ENCODE results near the gene DNMT1.
"Not testable (repeated sequence)": the region's sequence is repeated elsewhere in the genome, so short reads cannot be mapped to it uniquely, and the experiment has no call there.

Gene DNMT1

DNA sequence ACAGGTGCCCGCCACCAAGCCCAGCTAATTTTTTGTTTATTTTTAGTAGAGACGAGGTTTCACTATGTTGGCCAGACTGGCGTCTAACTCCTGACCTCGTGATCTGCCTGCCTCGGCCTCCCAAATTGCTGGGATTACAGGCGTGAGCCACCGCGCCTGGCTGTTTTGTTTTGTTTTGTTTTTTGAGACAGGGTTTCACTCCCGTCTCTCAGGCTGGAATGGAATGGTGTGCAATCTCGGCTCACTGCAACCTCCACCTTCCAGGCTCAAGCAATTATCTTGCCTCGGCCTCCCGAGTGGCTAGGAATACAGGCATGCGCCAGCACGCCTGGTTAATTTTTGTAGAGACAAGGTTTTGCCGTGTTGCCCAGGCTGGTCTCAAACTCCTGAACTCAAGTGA, 5.3 kb upstream of the DNMT1 start:
- H3K4me1 ChIP-seq (ENCODE audit: control insufficient read depth, insufficient read depth, low read length); H3K9me3 ChIP-seq (ENCODE audit: control insufficient read depth, insufficient read depth, low read depth, low read length); H3K36me3 ChIP-seq (ENCODE audit: control insufficient read depth, insufficient read depth, low read length); H3K4me3 ChIP-seq (ENCODE audit: low read depth, low read length); H3K27ac ChIP-seq (ENCODE audit: low read depth, low read length); H3K9ac ChIP-seq (ENCODE audit: low read length); H3K27me3 ChIP-seq (ENCODE audit: control insufficient read depth, insufficient read depth, low read length): not testable (repeated sequence)

DNA sequence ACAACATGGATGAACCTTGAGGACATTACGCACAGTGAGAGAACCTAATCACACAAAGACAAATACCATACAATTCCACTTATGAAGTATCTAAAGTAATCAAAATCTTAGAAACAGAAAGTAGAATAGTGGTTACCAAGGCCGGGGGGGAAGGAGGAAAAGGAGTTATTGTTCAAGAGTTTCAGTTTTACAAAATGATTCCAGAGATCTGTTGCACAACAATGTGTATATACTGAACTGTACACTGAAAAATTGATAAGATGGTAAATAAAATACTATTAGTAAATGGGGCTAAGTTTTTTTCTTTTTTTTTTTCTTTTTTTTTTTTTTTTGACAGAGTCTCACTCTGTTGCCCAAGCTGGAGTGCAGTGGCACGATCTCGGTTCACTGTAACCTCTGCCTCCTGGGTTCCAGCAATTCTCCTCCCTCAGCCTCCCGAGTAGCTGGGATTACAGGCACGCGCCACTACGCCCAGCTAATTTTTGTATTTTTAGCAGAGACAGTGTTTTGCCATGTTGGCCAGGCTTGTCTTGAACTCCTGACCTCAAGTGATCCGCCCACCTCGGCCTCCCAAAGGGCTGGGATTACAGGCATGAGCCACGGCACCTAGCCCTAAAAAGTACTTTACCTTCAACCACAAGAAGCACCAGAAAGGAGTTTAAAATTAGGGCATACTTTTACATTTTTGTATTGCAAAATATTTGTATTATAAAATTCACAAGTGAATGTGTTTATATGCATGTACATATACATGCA, 4.3 kb upstream of the DNMT1 start:
- not testable (repeated sequence) for H3K9ac ChIP-seq (ENCODE audit: low read length); H3K9me3 ChIP-seq (ENCODE audit: control insufficient read depth, insufficient read depth, low read depth, low read length); H3K27ac ChIP-seq (ENCODE audit: low read depth, low read length); H3K4me3 ChIP-seq (ENCODE audit: low read depth, low read length); H3K36me3 ChIP-seq (ENCODE audit: control insufficient read depth, insufficient read depth, low read length); H3K27me3 ChIP-seq (ENCODE audit: control insufficient read depth, insufficient read depth, low read length); H3K4me1 ChIP-seq (ENCODE audit: control insufficient read depth, insufficient read depth, low read length)

DNA sequence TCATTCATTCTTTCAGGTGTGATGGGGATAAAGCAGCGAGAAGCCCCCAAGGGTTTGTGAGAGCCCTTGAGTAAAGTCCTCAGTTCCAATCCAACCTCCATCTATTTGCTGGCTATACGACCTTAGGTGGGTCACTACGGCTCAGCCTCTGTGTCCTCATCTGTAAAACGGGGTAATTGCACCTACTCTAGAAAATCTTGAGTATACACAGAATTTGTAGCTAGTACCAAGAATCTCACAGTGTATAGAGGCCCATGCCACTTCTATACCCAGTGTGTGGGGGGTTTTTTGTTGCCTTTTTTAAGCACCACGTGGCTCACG, 406 bp upstream of the DNMT1 start:
- Histone ChIP-seq H3K9me3 (ENCODE audit: control insufficient read depth, insufficient read depth, low read depth, low read length) (no peaks in the 10 kb centered on the region), H3K27me3 (ENCODE audit: control insufficient read depth, insufficient read depth, low read length) (no peaks in the 10 kb centered on the region), H3K27ac (ENCODE audit: low read depth, low read length) (no peak overlapping the region), H3K36me3 (ENCODE audit: control insufficient read depth, insufficient read depth, low read length) (peaks cover 8% of the 10 kb centered on the region), H3K4me1 (ENCODE audit: control insufficient read depth, insufficient read depth, low read length) (no peaks in the 10 kb centered on the region), H3K9ac (ENCODE audit: low read length) (peak overlapping the region; percentile 23), H3K4me3 (ENCODE audit: low read depth, low read length) (peak overlapping the region; percentile 87)

DNA sequence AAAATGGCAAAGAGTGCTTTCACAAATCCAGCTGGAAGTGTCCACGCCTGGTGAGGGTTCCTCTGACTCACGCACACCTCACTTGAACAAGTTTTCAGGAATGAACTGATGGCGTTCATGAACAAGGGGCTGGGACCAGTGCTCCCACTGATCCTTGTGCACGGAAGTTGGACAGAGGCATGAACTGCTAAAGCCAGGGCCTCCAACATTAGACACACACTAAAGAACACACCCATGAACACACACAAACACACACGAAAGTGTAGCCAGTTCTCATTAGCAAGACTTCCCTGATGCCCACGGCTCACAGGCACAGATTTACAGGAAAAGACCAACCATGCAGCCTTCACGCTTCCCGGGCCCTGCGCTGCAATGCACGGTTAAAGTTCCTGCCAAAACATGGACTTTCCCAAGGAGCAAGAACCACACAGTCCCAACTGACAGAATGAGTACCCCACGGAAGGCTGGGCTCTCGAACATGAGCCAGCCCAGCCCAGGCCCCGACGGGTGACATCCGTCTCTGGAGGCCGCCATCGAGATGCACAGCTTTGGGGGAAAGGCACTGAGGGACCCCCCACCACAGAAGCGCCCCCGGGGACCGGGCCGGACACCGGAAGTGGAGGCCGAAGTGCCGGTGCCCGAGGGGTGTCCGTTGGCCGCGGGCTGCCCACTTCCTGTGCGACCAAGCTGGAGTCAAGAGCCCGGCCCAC, 808 bp downstream of the DNMT1 start:
- H3K4me3 ChIP-seq (ENCODE audit: low read depth, low read length), result peak overlapping the region; percentile 87
- H3K9me3 ChIP-seq (ENCODE audit: control insufficient read depth, insufficient read depth, low read depth, low read length), result no peaks in the 10 kb centered on the region
- peak overlapping the region; percentile 82 for H3K27ac ChIP-seq (ENCODE audit: low read depth, low read length)
- no peaks in the 10 kb centered on the region for H3K27me3 ChIP-seq (ENCODE audit: control insufficient read depth, insufficient read depth, low read length)
- H3K9ac ChIP-seq (ENCODE audit: low read length), result peak overlapping the region; percentile 97
- no peaks in the 10 kb centered on the region for H3K4me1 ChIP-seq (ENCODE audit: control insufficient read depth, insufficient read depth, low read length)
- H3K36me3 ChIP-seq (ENCODE audit: control insufficient read depth, insufficient read depth, low read length), result peaks cover 16% of the 10 kb centered on the region

DNA sequence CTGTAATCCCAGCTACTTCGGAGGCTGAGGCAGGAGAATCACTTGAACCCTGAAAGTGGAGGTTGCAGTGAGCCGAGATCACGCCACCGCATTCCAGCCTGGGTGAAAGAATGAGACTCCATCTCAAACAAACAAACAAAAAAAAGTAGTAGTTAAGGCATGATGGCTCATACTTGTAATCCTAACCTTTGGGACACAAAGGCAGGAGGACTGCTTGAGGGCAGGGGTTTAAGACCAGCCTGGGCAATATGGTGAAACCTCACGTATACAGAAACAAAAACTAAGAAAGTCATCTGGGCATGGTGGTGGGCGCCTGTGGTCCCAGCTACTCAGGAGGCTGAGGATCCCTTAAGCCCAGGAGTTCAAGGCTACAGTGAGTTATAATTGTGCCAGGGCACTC, 1.8 kb downstream of the DNMT1 start:
- Histone ChIP-seq H3K27ac (ENCODE audit: low read depth, low read length) (no peak overlapping the region), H3K27me3 (ENCODE audit: control insufficient read depth, insufficient read depth, low read length) (no peaks in the 10 kb centered on the region), H3K9ac (ENCODE audit: low read length) (no peak overlapping the region)

DNA sequence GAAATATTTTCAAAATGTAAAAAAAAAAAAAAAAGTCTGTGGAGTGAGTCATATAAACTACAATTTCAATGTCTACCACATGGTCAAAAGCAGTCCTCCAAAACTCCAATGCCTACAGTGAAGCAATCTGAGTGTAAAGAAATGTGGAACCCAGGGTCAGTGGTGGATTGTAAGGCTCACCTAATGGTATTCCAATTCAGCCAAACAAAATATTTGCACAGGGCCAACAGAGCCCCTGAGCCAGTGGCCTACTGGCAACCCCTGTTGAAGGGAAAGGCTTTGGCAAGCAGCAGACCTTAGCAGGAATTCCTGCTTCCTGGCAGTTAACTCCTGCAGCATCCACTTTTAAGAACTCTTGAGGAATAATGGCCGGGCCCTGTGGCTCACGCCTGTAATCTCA, 3.4 kb downstream of the DNMT1 start:
- Histone ChIP-seq H3K4me1 (ENCODE audit: control insufficient read depth, insufficient read depth, low read length) (no peaks in the 10 kb centered on the region), H3K27me3 (ENCODE audit: control insufficient read depth, insufficient read depth, low read length) (no peaks in the 10 kb centered on the region), H3K9ac (ENCODE audit: low read length) (no peak overlapping the region), H3K36me3 (ENCODE audit: control insufficient read depth, insufficient read depth, low read length) (peaks cover 33% of the 10 kb centered on the region), H3K27ac (ENCODE audit: low read depth, low read length) (no peak overlapping the region), H3K9me3 (ENCODE audit: control insufficient read depth, insufficient read depth, low read depth, low read length) (no peaks in the 10 kb centered on the region), H3K4me3 (ENCODE audit: low read depth, low read length) (no peak overlapping the region)

More for the DNA sequence above, 1.8 kb downstream of the DNMT1 start:
- H3K4me1 ChIP-seq (ENCODE audit: control insufficient read depth, insufficient read depth, low read length), result no peaks in the 10 kb centered on the region
- no peaks in the 10 kb centered on the region for H3K9me3 ChIP-seq (ENCODE audit: control insufficient read depth, insufficient read depth, low read depth, low read length)
- peaks cover 17% of the 10 kb centered on the region for H3K36me3 ChIP-seq (ENCODE audit: control insufficient read depth, insufficient read depth, low read length)
- peak overlapping the region; percentile 87; the same call in 1 of the 2 replicates for H3K4me3 ChIP-seq (ENCODE audit: low read depth, low read length)

DNA sequence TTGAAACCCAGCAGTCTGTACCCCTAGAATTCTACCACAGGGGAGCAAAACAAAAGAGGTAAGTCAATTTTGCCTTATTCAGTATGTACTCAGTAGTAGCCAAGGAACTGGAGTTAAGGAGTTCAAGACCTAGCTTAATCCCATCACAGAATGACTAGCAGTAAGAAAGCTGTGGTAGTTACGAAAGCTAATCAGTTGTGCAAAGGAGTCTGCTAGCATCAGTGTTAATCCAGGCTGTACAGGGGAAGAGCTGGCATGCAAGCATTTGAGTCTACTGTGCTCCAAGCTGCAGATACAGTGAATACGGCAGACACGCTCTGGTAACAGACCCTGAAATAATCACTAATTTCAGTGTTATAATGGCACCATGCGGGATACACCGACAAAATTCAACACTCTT, 4.7 kb downstream of the DNMT1 start:
- H3K4me3 ChIP-seq (ENCODE audit: low read depth, low read length), result no peak overlapping the region
- H3K27me3 ChIP-seq (ENCODE audit: control insufficient read depth, insufficient read depth, low read length), result no peaks in the 10 kb centered on the region
- H3K27ac ChIP-seq (ENCODE audit: low read depth, low read length), result no peak overlapping the region
- H3K36me3 ChIP-seq (ENCODE audit: control insufficient read depth, insufficient read depth, low read length), result peaks cover 44% of the 10 kb centered on the region
- no peak overlapping the region for H3K9ac ChIP-seq (ENCODE audit: low read length)
- no peaks in the 10 kb centered on the region for H3K4me1 ChIP-seq (ENCODE audit: control insufficient read depth, insufficient read depth, low read length)
- H3K9me3 ChIP-seq (ENCODE audit: control insufficient read depth, insufficient read depth, low read depth, low read length), result no peaks in the 10 kb centered on the region

DNA sequence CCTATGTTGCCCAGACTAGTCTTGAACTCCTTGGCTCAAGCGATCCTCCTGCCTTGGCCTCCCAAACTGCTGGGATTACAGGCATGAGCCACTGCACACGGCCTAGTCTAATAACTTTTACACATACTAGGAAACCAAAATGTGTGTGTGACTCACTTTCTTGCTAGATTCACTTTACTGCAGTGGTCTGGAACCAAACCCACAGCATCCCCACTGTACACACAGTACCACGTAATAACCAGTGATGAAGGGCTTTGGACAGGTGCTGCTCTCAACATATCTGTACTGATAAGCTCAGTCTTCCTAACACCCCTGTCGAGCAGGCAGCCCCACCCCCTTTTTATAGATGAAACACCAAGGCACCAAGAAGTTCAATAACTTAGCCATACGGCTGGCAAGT, 5.1 kb downstream of the DNMT1 start:
- Histone ChIP-seq H3K4me1 (ENCODE audit: control insufficient read depth, insufficient read depth, low read length) (no peaks in the 10 kb centered on the region), H3K9ac (ENCODE audit: low read length) (no peak overlapping the region), H3K9me3 (ENCODE audit: control insufficient read depth, insufficient read depth, low read depth, low read length) (no peaks in the 10 kb centered on the region), H3K36me3 (ENCODE audit: control insufficient read depth, insufficient read depth, low read length) (peaks cover 48% of the 10 kb centered on the region), H3K4me3 (ENCODE audit: low read depth, low read length) (no peak overlapping the region), H3K27ac (ENCODE audit: low read depth, low read length) (no peak overlapping the region), H3K27me3 (ENCODE audit: control insufficient read depth, insufficient read depth, low read length) (no peaks in the 10 kb centered on the region)

DNA sequence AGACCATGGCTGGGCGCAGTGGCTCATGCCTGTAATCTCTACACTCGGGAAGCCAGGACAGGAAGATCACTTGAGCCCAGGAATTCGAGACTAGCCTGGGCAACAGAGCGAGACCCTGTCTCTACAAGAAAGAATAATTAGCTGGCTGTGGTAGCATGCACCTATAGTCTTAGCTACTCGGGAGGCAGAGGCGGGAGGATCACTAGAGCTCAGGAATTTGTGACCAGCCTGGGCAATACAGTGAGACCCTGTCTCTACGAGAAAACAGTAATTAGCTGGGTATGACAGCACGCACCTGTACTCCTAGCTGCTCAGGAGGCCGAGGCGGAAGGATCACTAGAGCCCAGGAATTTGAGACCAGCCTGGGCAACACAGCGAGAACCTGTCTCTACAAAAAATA, 7.4 kb downstream of the DNMT1 start:
- Histone ChIP-seq H3K36me3 (ENCODE audit: control insufficient read depth, insufficient read depth, low read length) (peaks cover 58% of the 10 kb centered on the region), H3K4me1 (ENCODE audit: control insufficient read depth, insufficient read depth, low read length) (no peaks in the 10 kb centered on the region), H3K9me3 (ENCODE audit: control insufficient read depth, insufficient read depth, low read depth, low read length) (no peaks in the 10 kb centered on the region), H3K4me3 (ENCODE audit: low read depth, low read length) (no peak overlapping the region), H3K9ac (ENCODE audit: low read length) (no peak overlapping the region), H3K27ac (ENCODE audit: low read depth, low read length) (no peak overlapping the region), H3K27me3 (ENCODE audit: control insufficient read depth, insufficient read depth, low read length) (no peaks in the 10 kb centered on the region)

DNA sequence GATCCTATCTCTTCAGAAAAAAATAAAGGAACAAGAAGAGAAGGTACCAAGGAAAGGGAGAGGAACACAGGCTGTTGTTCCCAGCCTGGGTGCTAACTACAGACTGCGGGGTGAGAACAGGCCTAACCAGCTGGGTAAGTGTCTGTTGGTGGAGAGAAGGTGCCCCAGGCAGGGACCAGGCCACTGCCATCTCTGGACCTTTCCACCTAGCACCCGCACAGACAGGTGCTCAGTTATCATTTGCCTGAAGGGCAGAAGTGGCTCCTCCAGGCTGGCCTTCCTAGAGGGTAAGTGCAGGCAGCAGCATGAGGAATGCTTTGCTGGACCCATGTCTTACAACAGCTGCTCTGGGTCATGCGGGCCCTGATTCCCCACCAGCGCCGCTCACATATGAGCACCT, 10.1 kb downstream of the DNMT1 start:
- H3K27ac ChIP-seq (ENCODE audit: low read depth, low read length), result no peak overlapping the region
- peaks cover 70% of the 10 kb centered on the region for H3K36me3 ChIP-seq (ENCODE audit: control insufficient read depth, insufficient read depth, low read length)
- no peak overlapping the region for H3K4me3 ChIP-seq (ENCODE audit: low read depth, low read length)
- no peak overlapping the region for H3K9ac ChIP-seq (ENCODE audit: low read length)
- no peaks in the 10 kb centered on the region for H3K27me3 ChIP-seq (ENCODE audit: control insufficient read depth, insufficient read depth, low read length)
- no peaks in the 10 kb centered on the region for H3K4me1 ChIP-seq (ENCODE audit: control insufficient read depth, insufficient read depth, low read length)
- no peaks in the 10 kb centered on the region for H3K9me3 ChIP-seq (ENCODE audit: control insufficient read depth, insufficient read depth, low read depth, low read length)

DNA sequence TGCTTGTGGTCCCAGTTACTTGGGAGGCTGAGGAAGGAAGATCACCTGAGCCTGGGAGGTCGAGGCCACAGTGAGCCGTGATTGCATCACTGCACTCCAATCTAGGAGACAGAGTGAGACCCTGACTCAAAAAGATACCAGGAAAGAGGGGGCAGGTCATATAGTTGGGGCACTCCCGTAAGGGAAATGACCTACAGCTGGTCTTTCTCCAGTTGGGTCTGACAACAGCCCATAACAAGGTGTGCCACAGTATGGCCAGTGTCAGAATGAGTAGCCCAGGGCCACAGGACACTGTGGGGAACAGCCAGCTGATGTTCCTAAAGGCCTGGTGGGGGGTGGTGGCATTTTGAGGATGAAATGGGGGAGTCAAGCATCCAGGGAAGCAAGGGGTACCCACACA, 10.8 kb downstream of the DNMT1 start:
- Histone ChIP-seq H3K27me3 (ENCODE audit: control insufficient read depth, insufficient read depth, low read length) (no peaks in the 10 kb centered on the region), H3K27ac (ENCODE audit: low read depth, low read length) (no peak overlapping the region), H3K9me3 (ENCODE audit: control insufficient read depth, insufficient read depth, low read depth, low read length) (no peaks in the 10 kb centered on the region), H3K9ac (ENCODE audit: low read length) (no peak overlapping the region), H3K4me1 (ENCODE audit: control insufficient read depth, insufficient read depth, low read length) (no peaks in the 10 kb centered on the region), H3K36me3 (ENCODE audit: control insufficient read depth, insufficient read depth, low read length) (peaks cover 75% of the 10 kb centered on the region), H3K4me3 (ENCODE audit: low read depth, low read length) (no peak overlapping the region)
